Transverse colon (tissue), 4 donors: ENCODE measurements around the gene CBX2.

Experiments used
- EP300 ChIP-seq: sonication (generic); formaldehyde crosslinking; IDR thresholded peaks from one replicate; pipeline ENCODE4 v1.6.1; 2017; ENCODE audit warnings: antibody characterized with exemption, low read depth
- POLR2A ChIP-seq: fragments of 450-650 bp; IDR thresholded peaks from one replicate; pipeline ENCODE4 v1.6.1; 2016; ENCODE audit warnings: antibody characterized with exemption, mild to moderate bottlenecking, moderate library complexity
- POLR2AphosphoS5 ChIP-seq, 3 donors: sonication (generic); formaldehyde crosslinking; IDR thresholded peaks; one replicate each; pipeline ENCODE4 v1.6.1; 2016; ENCODE audit warnings: antibody characterized with exemption in 3 of 3
- TF ChIP-seq, protein P1 (sequence below), 5 experiments: fragments of 200-600 bp in 3 of 5; fragments of 450-650 bp in 2 of 5; sonication (generic) in 3 of 5; IDR thresholded peaks; 1 replicate in 2 of 5; 2 replicates in 3 of 5; pipeline ENCODE4 v1.5.1; 2016 to 2017; ENCODE audit warnings: antibody characterized with exemption in 5 of 5, inconsistent platforms in 3 of 5, mild to moderate bottlenecking in 2 of 5, moderate library complexity in 1 of 5

DNA sequence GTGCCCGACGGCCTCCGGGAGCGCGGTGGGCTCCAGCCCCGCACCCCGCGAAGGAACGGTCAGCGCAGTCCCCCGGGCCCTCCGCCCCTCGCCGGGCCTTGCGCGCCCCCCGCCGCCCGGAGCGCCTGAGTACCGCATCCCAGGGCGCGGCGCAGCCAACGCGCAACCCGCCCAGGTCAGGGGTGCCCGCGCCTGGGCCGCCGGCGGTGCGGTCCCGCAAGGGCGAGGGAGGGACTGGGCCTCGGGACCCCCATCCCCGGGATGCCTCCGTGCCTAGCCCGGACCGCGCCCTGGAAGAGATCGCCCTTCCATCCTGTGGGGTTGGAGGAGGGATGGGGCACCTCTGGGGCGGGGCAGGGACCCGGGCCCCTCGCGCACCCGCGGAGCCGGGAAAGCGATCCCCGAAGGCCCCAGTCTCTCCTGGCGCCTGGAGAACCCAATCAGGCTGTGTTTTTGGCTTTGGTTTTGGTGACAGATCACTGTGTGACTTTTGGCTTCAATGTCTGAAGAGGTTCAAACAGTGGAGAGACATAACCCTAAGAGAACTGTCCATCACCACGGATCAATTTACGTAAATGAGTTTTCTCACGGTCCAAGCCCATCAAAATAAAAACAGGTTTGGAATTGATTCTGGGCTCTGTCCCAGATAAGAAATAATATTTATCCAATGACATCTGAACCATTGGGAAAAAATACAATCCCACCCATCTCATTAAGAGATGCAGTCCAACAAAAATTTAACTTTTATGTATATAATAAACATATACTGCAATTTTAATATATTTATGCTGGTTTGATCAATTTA, 29.5 kb upstream of the CBX2 start:
- TF ChIP-seq, protein P1, sequence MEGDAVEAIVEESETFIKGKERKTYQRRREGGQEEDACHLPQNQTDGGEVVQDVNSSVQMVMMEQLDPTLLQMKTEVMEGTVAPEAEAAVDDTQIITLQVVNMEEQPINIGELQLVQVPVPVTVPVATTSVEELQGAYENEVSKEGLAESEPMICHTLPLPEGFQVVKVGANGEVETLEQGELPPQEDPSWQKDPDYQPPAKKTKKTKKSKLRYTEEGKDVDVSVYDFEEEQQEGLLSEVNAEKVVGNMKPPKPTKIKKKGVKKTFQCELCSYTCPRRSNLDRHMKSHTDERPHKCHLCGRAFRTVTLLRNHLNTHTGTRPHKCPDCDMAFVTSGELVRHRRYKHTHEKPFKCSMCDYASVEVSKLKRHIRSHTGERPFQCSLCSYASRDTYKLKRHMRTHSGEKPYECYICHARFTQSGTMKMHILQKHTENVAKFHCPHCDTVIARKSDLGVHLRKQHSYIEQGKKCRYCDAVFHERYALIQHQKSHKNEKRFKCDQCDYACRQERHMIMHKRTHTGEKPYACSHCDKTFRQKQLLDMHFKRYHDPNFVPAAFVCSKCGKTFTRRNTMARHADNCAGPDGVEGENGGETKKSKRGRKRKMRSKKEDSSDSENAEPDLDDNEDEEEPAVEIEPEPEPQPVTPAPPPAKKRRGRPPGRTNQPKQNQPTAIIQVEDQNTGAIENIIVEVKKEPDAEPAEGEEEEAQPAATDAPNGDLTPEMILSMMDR (IDR thresholded peaks at IDR 0.05) = no peak
- TF ChIP-seq POLR2AphosphoS5 (IDR thresholded peaks at IDR 0.05) = no peak
- TF ChIP-seq POLR2A = no peak
- TF ChIP-seq EP300 = no peak
